MM.1S (cell line): ENCODE measurements around the gene CREG1.
A peak's percentile ranks its signal among the peaks of the same experiment; 100 is the strongest.

Experiments
- DNase-seq: peaks from one replicate; pipeline ENCODE4 v3.0.0-alpha.2; 2015
- H2AFZ ChIP-seq: fragments of 300-600 bp; sonication (generic); 2 replicates; pipeline ENCODE4 v1.6.0; 2016; ENCODE audit warnings: antibody characterized with exemption, low read length
- H3F3A ChIP-seq: fragments of 300-600 bp; sonication (generic); 2 replicates; pipeline ENCODE4 v1.6.1; 2016; ENCODE audit warnings: mild to moderate bottlenecking, antibody characterized with exemption, low read length, moderate library complexity, mixed read lengths; ENCODE audit not compliant: insufficient read depth
- H3K27ac ChIP-seq: fragments of 300-600 bp; sonication (generic); 2 replicates; pipeline ENCODE4 v1.5.1; 2016; ENCODE audit warnings: mild to moderate bottlenecking, low read length
- H3K27me3 ChIP-seq: fragments of 300-600 bp; sonication (generic); replicated peaks from 2 replicates; pipeline ENCODE4 v1.6.0; 2016; ENCODE audit warnings: low read length; ENCODE audit not compliant: insufficient read depth
- H3K36me3 ChIP-seq: fragments of 300-600 bp; sonication (generic); replicated peaks from 2 replicates; pipeline ENCODE4 v1.6.1; 2016; ENCODE audit warnings: mild to moderate bottlenecking, low read length, mixed read lengths; ENCODE audit not compliant: insufficient read depth
- H3K4me1 ChIP-seq: fragments of 300-600 bp; sonication (generic); 2 replicates; pipeline ENCODE4 v1.6.1; 2016; ENCODE audit warnings: low read length, mixed read lengths
- H3K4me2 ChIP-seq: fragments of 300-600 bp; sonication (generic); 2 replicates; pipeline ENCODE4 v1.6.0; 2016; ENCODE audit warnings: low read depth, low read length
- H3K4me3 ChIP-seq: fragments of 300-600 bp; sonication (generic); 2 replicates; pipeline ENCODE4 v1.5.1; 2016; ENCODE audit warnings: low read length, mixed read lengths
- H3K79me2 ChIP-seq: fragments of 300-600 bp; sonication (generic); 2 replicates; pipeline ENCODE4 v1.6.1; 2016; ENCODE audit warnings: mixed run types, low read length, mixed read lengths
- H3K9ac ChIP-seq: fragments of 300-600 bp; sonication (generic); 2 replicates; pipeline ENCODE4 v1.6.1; 2016; ENCODE audit warnings: low read length, mixed read lengths
- H3K9me2 ChIP-seq: fragments of 300-600 bp; sonication (generic); replicated peaks from 2 replicates; pipeline ENCODE4 v1.6.1; 2016; ENCODE audit warnings: mild to moderate bottlenecking, low read length, mixed read lengths; ENCODE audit not compliant: insufficient read depth
- H3K9me3 ChIP-seq: fragments of 300-600 bp; sonication (generic); replicated peaks from 2 replicates; pipeline ENCODE4 v1.6.1; 2016; ENCODE audit warnings: mild to moderate bottlenecking, low read length, mixed read lengths; ENCODE audit not compliant: insufficient read depth
- H4K20me1 ChIP-seq: fragments of 300-600 bp; sonication (generic); 2 replicates; pipeline ENCODE4 v1.6.1; 2016; ENCODE audit warnings: mild to moderate bottlenecking, low read length, moderate library complexity, mixed read lengths; ENCODE audit not compliant: insufficient read depth
- EZH2 ChIP-seq: fragments of 300-600 bp; sonication (generic); optimal IDR thresholded peaks from 2 replicates; pipeline ENCODE3; 2017; ENCODE audit warnings: low read depth, mild to moderate bottlenecking, antibody characterized with exemption, low read length, mixed read lengths
- EZH2phosphoT487 ChIP-seq: fragments of 300-600 bp; sonication (generic); IDR thresholded peaks from 2 replicates; pipeline ENCODE4 v1.6.1; 2018; ENCODE audit warnings: antibody characterized with exemption, low read length
- TF ChIP-seq, protein P1 (sequence below): fragments of 300-600 bp; sonication (generic); IDR thresholded peaks from 2 replicates; pipeline ENCODE4 v1.5.1; 2016; ENCODE audit warnings: antibody characterized with exemption, low read length, mixed read lengths

The CREG1 gene

DNA sequence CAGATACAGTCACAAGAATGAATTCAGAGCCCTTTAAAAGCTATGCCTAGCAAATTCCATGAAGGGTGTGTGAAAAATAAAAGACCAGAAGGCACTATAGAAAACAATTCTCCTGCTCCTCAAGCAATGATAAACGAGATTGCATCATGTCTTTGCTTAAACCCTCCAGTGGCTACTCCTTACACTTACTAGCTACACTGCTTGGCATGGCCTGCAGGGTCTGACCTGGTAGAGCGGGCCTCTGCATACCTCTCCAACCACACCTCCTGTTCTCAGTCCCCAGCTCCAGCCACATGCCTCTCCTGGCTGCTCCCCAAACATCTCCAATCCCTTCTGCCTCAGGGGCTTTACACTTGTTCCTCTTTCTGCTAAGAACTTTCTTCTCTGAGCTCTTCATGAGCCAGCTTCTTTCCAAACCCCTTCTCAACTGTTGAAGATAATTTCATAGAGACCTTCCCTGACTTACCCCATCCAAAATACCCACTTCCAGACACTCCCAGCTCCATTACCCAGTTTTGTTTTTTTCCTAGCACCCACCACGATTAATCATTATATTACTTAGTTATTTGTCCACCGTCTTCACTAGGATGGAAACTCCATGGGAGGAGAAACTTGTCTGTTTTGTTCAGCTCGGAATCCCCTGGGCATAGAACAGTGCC, 11.2 kb upstream of the CREG1 start:
- H3K27me3 ChIP-seq = no peaks in the 10 kb centered on the region
- peak overlapping the region; percentile 38; the same call in 1 of the 2 replicates for H3K9ac ChIP-seq
- H3K79me2 ChIP-seq = no peaks in the 10 kb centered on the region
- H3K27ac ChIP-seq = peak overlapping the region; percentile 80
- H3K9me3 ChIP-seq = no peaks in the 10 kb centered on the region
- H3K4me1 ChIP-seq = peaks cover 34% of the 10 kb centered on the region
- TF ChIP-seq EZH2phosphoT487 = no peak
- TF ChIP-seq EZH2 = no peak
- TF ChIP-seq, protein P1, sequence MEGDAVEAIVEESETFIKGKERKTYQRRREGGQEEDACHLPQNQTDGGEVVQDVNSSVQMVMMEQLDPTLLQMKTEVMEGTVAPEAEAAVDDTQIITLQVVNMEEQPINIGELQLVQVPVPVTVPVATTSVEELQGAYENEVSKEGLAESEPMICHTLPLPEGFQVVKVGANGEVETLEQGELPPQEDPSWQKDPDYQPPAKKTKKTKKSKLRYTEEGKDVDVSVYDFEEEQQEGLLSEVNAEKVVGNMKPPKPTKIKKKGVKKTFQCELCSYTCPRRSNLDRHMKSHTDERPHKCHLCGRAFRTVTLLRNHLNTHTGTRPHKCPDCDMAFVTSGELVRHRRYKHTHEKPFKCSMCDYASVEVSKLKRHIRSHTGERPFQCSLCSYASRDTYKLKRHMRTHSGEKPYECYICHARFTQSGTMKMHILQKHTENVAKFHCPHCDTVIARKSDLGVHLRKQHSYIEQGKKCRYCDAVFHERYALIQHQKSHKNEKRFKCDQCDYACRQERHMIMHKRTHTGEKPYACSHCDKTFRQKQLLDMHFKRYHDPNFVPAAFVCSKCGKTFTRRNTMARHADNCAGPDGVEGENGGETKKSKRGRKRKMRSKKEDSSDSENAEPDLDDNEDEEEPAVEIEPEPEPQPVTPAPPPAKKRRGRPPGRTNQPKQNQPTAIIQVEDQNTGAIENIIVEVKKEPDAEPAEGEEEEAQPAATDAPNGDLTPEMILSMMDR = no peak
- H3F3A ChIP-seq = peaks cover 11% of the 10 kb centered on the region
- H3K9me2 ChIP-seq = no peaks in the 10 kb centered on the region
- no peaks in the 10 kb centered on the region for H3K36me3 ChIP-seq
- 0 out of 2 replicates have a peak overlapping the region, but pooled peaks have one; percentile 29 for H3K4me3 ChIP-seq
- no peak for DNase-seq
- peak overlapping the region; percentile 44 for H2AFZ ChIP-seq
- H4K20me1 ChIP-seq = no peaks in the 10 kb centered on the region
- H3K4me2 ChIP-seq = peak overlapping the region; percentile 70

DNA sequence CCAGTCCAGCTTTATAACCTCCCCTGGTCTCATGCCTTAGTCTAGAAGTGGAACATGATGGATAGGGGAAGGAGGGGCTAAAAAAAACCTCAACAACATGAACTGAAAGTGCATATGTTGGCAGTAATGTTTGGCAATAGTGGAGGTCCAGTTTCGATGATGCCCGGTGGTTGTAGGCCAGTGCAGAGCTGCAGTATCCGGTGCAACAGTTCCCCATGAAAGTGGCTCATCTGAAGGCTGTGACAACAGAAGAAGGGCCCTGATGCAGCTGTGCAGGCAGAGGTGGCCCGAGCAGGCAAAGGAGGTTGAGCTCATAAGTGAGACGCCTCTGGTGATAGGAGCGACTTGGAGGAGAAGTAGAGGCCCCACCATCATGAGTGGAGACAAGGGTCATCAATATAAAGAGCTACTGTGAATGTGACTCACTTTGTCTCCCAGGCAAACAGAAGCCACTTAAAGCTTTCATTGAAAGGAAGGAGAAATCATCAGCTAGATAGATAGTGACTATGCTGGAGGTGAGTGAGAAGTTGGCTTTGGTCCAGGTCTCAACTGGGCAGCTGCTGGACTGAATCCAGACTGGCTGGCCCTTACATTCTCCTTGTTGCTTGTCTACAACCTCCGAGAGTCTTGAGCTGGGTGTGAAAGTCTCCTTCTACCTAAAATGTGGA, 10.2 kb upstream of the CREG1 start:
- peaks cover 34% of the 10 kb centered on the region for H3K4me1 ChIP-seq

DNA sequence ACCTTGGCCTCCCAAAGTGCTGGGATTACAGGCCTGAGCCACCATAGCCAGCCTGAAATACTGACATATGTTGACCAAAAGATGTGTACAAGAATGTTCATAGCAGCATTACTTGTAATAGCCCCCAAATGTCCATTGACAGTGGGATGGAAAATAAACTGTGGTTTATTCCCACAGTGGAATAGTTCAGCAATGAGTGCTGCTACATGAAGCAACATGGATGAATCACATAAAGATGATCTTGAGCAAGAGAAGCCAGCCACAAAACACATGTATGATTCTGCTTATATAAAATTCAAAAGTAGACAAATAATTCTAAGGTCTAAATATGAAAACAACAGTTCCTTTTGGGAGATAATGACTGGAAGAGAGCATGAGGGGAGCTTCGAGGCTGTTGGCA, 9.1 kb upstream of the CREG1 start:
- H2AFZ ChIP-seq = no peak overlapping the region
- TF ChIP-seq EZH2 = no peak
- no peak for TF ChIP-seq EZH2phosphoT487
- TF ChIP-seq, protein P1 = no peak
- DNase-seq = no peak

More for the DNA sequence above, 10.2 kb upstream of the CREG1 start:
- peak overlapping the region; percentile 38 for H3K9ac ChIP-seq
- H3K9me3 ChIP-seq = no peaks in the 10 kb centered on the region
- H4K20me1 ChIP-seq = no peaks in the 10 kb centered on the region
- H3F3A ChIP-seq = peaks cover 11% of the 10 kb centered on the region
- H3K79me2 ChIP-seq = no peaks in the 10 kb centered on the region
- H3K9me2 ChIP-seq = no peaks in the 10 kb centered on the region
- no peaks in the 10 kb centered on the region for H3K27me3 ChIP-seq
- H3K36me3 ChIP-seq = no peaks in the 10 kb centered on the region
- H2AFZ ChIP-seq = peak overlapping the region; percentile 44
- H3K27ac ChIP-seq = peak overlapping the region; percentile 80
- TF ChIP-seq, protein P1 = no peak
- TF ChIP-seq EZH2phosphoT487 = no peak
- TF ChIP-seq EZH2 = no peak
- peak; percentile 93 for DNase-seq
- peak overlapping the region; percentile 29 for H3K4me3 ChIP-seq
- H3K4me2 ChIP-seq = peak overlapping the region; percentile 70

More for the DNA sequence above, 9.1 kb upstream of the CREG1 start:
- no peak overlapping the region for H3K4me3 ChIP-seq
- no peak overlapping the region for H3K4me2 ChIP-seq
- H3K9me3 ChIP-seq = no peaks in the 10 kb centered on the region
- no peaks in the 10 kb centered on the region for H3K9me2 ChIP-seq
- H3K9ac ChIP-seq = no peak overlapping the region
- H3K36me3 ChIP-seq = no peaks in the 10 kb centered on the region
- H3K4me1 ChIP-seq = peaks cover 34% of the 10 kb centered on the region
- no peaks in the 10 kb centered on the region for H3K79me2 ChIP-seq
- H3K27me3 ChIP-seq = no peaks in the 10 kb centered on the region
- no peaks in the 10 kb centered on the region for H4K20me1 ChIP-seq
- no peak overlapping the region for H3K27ac ChIP-seq
- H3F3A ChIP-seq = peaks cover 11% of the 10 kb centered on the region
